ENCODE measurements around the gene THYN1. TPM values are rescaled to one million over a fixed set of nuclear protein-coding genes. Genes with fewer than 3 reads are reported as not detected.

THYN1 gene
- total RNA-seq, 4 donors from 2014 or later, result 31.7 to 62.8 (median 42.6) TPM

DNA sequence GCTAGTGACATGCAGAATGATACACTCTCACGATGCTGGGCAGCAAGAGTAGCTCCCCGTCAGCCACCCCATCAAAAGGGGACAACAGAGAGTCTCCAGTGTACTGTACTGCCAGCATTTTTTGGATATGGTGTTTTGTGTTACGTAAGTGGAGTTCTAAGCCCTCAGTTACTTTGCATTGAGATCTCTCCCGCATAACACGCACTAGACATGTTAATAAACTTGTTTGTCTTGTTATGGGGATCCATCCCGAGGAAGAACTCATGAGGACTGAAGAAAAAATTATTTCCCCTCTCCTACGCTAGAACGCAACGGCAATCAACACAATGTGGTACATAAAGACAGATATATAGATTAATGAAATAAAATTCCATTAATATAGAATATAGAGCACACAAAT is 53.6 kb downstream of the THYN1 start:
- WGBS, result 92% methylated on average over 9 of the region's 9 CpGs
- no peaks in the 10 kb centered on the region for H3K27me3 ChIP-seq
- no peaks in the 10 kb centered on the region for H3K4me1 ChIP-seq
- DNase-seq (ENCODE audit: low spot score in 2 of 2), result no peak
- H3K27ac ChIP-seq, result no peak overlapping the region
- H3K9me3 ChIP-seq, result no peaks in the 10 kb centered on the region
- H3K36me3 ChIP-seq, result peaks cover 57% of the 10 kb centered on the region
- no peak overlapping the region for H3K4me3 ChIP-seq
- TF ChIP-seq POLR2AphosphoS5 (IDR thresholded peaks at IDR 0.05) (no peak), POLR2A (IDR thresholded peaks at IDR 0.05) (no peak), EP300 (IDR thresholded peaks at IDR 0.05) (no peak)
- TF ChIP-seq, protein P1, sequence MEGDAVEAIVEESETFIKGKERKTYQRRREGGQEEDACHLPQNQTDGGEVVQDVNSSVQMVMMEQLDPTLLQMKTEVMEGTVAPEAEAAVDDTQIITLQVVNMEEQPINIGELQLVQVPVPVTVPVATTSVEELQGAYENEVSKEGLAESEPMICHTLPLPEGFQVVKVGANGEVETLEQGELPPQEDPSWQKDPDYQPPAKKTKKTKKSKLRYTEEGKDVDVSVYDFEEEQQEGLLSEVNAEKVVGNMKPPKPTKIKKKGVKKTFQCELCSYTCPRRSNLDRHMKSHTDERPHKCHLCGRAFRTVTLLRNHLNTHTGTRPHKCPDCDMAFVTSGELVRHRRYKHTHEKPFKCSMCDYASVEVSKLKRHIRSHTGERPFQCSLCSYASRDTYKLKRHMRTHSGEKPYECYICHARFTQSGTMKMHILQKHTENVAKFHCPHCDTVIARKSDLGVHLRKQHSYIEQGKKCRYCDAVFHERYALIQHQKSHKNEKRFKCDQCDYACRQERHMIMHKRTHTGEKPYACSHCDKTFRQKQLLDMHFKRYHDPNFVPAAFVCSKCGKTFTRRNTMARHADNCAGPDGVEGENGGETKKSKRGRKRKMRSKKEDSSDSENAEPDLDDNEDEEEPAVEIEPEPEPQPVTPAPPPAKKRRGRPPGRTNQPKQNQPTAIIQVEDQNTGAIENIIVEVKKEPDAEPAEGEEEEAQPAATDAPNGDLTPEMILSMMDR (IDR thresholded peaks at IDR 0.05), result no peak

Other genes starting within 250 kb of the THYN1 start
- 10 to 100 TPM; 10.9 to 14.7 (median 12.1) TPM for gene JAM3, start 184.3 kb downstream of the THYN1 start, total RNA-seq
- 10 to 100 TPM; 26.8 to 37.6 (median 30.8) TPM for gene NCAPD3, start 29.4 kb downstream of the THYN1 start, total RNA-seq
- gene VPS26B, start 28.7 kb downstream of the THYN1 start, total RNA-seq, result 10 to 100 TPM; 60.4 to 80.9 (median 74.4) TPM
- 10 to 100 TPM; 46.3 to 71.2 (median 59.8) TPM for gene ACAD8, start 216 bp upstream of the THYN1 start, total RNA-seq
- gene GLB1L3, start 23.0 kb upstream of the THYN1 start, total RNA-seq, result 1 to 10 TPM; 5.1 to 6.1 (median 5.9) TPM
- 10 to 100 TPM; 11.5 to 28.3 (median 21.8) TPM for gene GLB1L2, start 78.6 kb upstream of the THYN1 start, total RNA-seq
- gene B3GAT1, start 158.9 kb upstream of the THYN1 start, total RNA-seq, result under 1 TPM; 0.26 to 0.93 (median 0.36) TPM

Data from suprapubic skin (tissue), 4 donors.